CD14-positive monocyte (primary cell): Measurements from ENCODE around the gene GSE1. TPM values are rescaled to one million over a fixed set of nuclear protein-coding genes. Genes with fewer than 3 reads are reported as not detected.

Experiments
- DNase-seq, 3 donors: peaks; one replicate each; pipeline ENCODE4 v3.0.0-alpha.2; 2011 to 2022
- H2AFZ ChIP-seq: 2 replicates; pipeline ENCODE4 v1.6.0; 2012; ENCODE audit warnings: mild to moderate bottlenecking, low read depth, low read length, inconsistent platforms; ENCODE audit not compliant: insufficient read depth, poor library complexity, severe bottlenecking
- H3K27ac ChIP-seq, 2 donors: 1 replicate in 1 of 2; 2 replicates in 1 of 2; pipeline ENCODE4 v1.5.1; 2012 to 2013; ENCODE audit warnings: low read length in 2 of 2, control low read depth in 1 of 2, inconsistent platforms in 1 of 2, low read depth in 1 of 2, mild to moderate bottlenecking in 1 of 2
- H3K27me3 ChIP-seq, 2 donors: one replicate each; pipeline versions ENCODE4 v1.6.0 to v1.6.1; 2011 to 2013; ENCODE audit warnings: low read length in 2 of 2; ENCODE audit not compliant: control insufficient read depth in 2 of 2, insufficient read depth in 2 of 2
- H3K36me3 ChIP-seq, 2 donors: replicated peaks in 1 of 2; 1 replicate in 1 of 2; 2 replicates in 1 of 2; pipeline versions ENCODE4 v1.5.1 to v1.6.1; 2012 to 2013; ENCODE audit warnings: low read length in 2 of 2, control low read depth in 1 of 2, inconsistent platforms in 1 of 2, mild to moderate bottlenecking in 1 of 2; ENCODE audit not compliant: insufficient read depth in 2 of 2, control insufficient read depth in 1 of 2
- H3K4me1 ChIP-seq, 2 donors: 1 replicate in 1 of 2; 2 replicates in 1 of 2; pipeline versions ENCODE4 v1.5.1 to v1.6.1; 2012 to 2013; ENCODE audit warnings: low read length in 2 of 2, control low read depth in 1 of 2, inconsistent platforms in 1 of 2, mild to moderate bottlenecking in 1 of 2, moderate library complexity in 1 of 2; ENCODE audit not compliant: insufficient read depth in 2 of 2, control insufficient read depth in 1 of 2
- H3K4me2 ChIP-seq: replicated peaks from 2 replicates; pipeline ENCODE3; 2012; ENCODE audit warnings: low read length, moderate library complexity, mild to moderate bottlenecking; ENCODE audit not compliant: poor library complexity, severe bottlenecking; ENCODE audit errors: extremely low read depth
- H3K4me3 ChIP-seq, 3 experiments: fragments of 200-600 bp in 1 of 3; sonication (generic) in 1 of 3; replicated peaks in 1 of 3; 1 replicate in 2 of 3; 2 replicates in 1 of 3; pipeline ENCODE4 v1.5.1; 2011 to 2013; ENCODE audit warnings: low read length in 3 of 3, mild to moderate bottlenecking in 3 of 3, control low read depth in 2 of 3, low read depth in 2 of 3, inconsistent platforms in 1 of 3, moderate library complexity in 1 of 3
- H3K79me2 ChIP-seq: 2 replicates; pipeline ENCODE4 v1.6.0; 2012; ENCODE audit warnings: mild to moderate bottlenecking, control low read depth, inconsistent platforms, low read length, moderate library complexity; ENCODE audit not compliant: insufficient read depth
- H3K9ac ChIP-seq: 2 replicates; pipeline ENCODE4 v1.6.0; 2017; ENCODE audit warnings: low read length, mild to moderate bottlenecking; ENCODE audit not compliant: insufficient read depth, poor library complexity, severe bottlenecking
- H3K9me3 ChIP-seq, 2 donors: replicated peaks in 1 of 2; 1 replicate in 1 of 2; 2 replicates in 1 of 2; pipeline versions ENCODE4 v1.5.1 to v1.6.1; 2012 to 2013; ENCODE audit warnings: low read length in 2 of 2, control low read depth in 1 of 2; ENCODE audit not compliant: control insufficient read depth in 1 of 2, insufficient read depth in 1 of 2
- H4K20me1 ChIP-seq: 2 replicates; pipeline ENCODE4 v1.6.0; 2012; ENCODE audit warnings: mild to moderate bottlenecking, low read length, control low read depth, moderate library complexity; ENCODE audit not compliant: insufficient read depth
- H3K27ac Mint-ChIP-seq, 7 donors: one replicate each; pipeline ENCODE4 v1.8.0; 2020; ENCODE audit warnings: mild to moderate bottlenecking in 7 of 7, mixed read lengths in 7 of 7, moderate library complexity in 6 of 7, inconsistent platforms in 2 of 7
- H3K27me3 Mint-ChIP-seq, 3 donors: one replicate each; pipeline ENCODE4 v1.8.0; 2021 to 2022; ENCODE audit warnings: low read depth in 3 of 3, mild to moderate bottlenecking in 3 of 3, mixed read lengths in 3 of 3, moderate library complexity in 3 of 3, inconsistent platforms in 1 of 3
- H3K36me3 Mint-ChIP-seq, 2 donors: one replicate each; pipeline ENCODE4 v1.8.0; 2020; ENCODE audit warnings: mixed read lengths in 2 of 2, inconsistent platforms in 1 of 2, mild to moderate bottlenecking in 1 of 2
- H3K4me1 Mint-ChIP-seq: one replicate; pipeline ENCODE4 v1.8.0; 2020; ENCODE audit warnings: mild to moderate bottlenecking, mixed read lengths
- H3K4me3 Mint-ChIP-seq, 2 donors: one replicate each; pipeline ENCODE4 v1.8.0; 2020; ENCODE audit warnings: mild to moderate bottlenecking in 2 of 2, mixed read lengths in 2 of 2, moderate library complexity in 1 of 2
- H3K9me3 Mint-ChIP-seq, 7 donors: one replicate each; pipeline ENCODE4 v1.8.0; 2020 to 2022; ENCODE audit warnings: mixed read lengths in 7 of 7, mild to moderate bottlenecking in 6 of 7, moderate library complexity in 6 of 7, inconsistent platforms in 2 of 7
- WGBS: methylation state at CpG from one replicate; pipeline ENCODE4 v1.1.5; 2013; ENCODE audit warnings: missing lambda C conversion rate; ENCODE audit not compliant: insufficient coverage; 5-methylcytosine and 5-hydroxymethylcytosine counted together
- intact Hi-C, 2 donors: fragments of 100-400 bp; cut with micrococcal nuclease; formaldehyde crosslinking; loops; one replicate each; pipeline versions ENCODE4 v1.15.0 to v1.15.1; 2023
- polyA plus RNA-seq, 3 donors: library from polyadenylated mRNA; depleted of rRNA in 1 of 3; unstranded in 2 of 3; stranded (reverse) in 1 of 3; fragments of 300-500 nt in 2 of 3; fragments of >200 nt in 1 of 3; fragmentation: Illumina TruSeq in 2 of 3; gene quantifications; 1 replicate in 2 of 3; 2 replicates in 1 of 3; pipeline ENCODE4 v1.2.3, GENCODE V29; 2012 to 2021
- TF ChIP-seq, protein P1 (sequence below): fragments of 200-600 bp; IDR thresholded peaks from one replicate; pipeline ENCODE4 v1.8.0; 2022; ENCODE audit warnings: antibody characterized with exemption, mild to moderate bottlenecking

The GSE1 gene
- polyA plus RNA-seq, 3 donors, result 0.67 to 38.9 (median 0.86) TPM

DNA sequence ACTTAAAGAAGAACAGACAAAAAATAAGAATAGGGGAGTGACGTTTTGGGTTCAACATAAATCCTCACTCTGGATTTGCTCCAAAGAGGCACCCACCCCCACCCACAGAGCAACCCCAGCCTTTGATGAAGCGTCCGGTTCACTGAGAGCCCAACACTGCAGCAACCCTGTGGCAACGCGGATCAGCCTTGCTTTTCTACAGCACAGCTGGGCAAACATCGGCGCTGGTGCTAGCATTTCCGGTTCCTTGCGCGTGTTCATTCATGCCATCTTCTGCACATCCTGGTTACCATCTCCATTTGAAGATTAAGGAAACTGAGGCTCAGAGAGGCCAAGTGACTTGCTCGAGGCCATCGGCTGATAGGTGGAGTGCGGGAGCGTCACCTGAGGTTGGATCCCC, 84.3 kb downstream of the GSE1 start:
- Histone ChIP-seq H3K27me3 (peaks cover 0 to 4% of the 10 kb centered on the region in 2 donors), H3K27ac (no peak overlapping the region), H2AFZ (no peak overlapping the region), H3K36me3 (no peaks in the 10 kb centered on the region), H3K4me1 (no peaks in the 10 kb centered on the region), H3K4me3 (no peak overlapping the region), H3K9me3 (peaks cover 0 to 3% of the 10 kb centered on the region in 2 donors), H3K79me2 (no peaks in the 10 kb centered on the region), H3K9ac (no peak overlapping the region), H3K4me2 (no peak overlapping the region), H4K20me1 (no peaks in the 10 kb centered on the region)
- intact Hi-C loops, result no loop called here
- peaks cover 11% of the 10 kb centered on the region for H3K4me1 Mint-ChIP-seq
- no peak for DNase-seq
- TF ChIP-seq, protein P1, sequence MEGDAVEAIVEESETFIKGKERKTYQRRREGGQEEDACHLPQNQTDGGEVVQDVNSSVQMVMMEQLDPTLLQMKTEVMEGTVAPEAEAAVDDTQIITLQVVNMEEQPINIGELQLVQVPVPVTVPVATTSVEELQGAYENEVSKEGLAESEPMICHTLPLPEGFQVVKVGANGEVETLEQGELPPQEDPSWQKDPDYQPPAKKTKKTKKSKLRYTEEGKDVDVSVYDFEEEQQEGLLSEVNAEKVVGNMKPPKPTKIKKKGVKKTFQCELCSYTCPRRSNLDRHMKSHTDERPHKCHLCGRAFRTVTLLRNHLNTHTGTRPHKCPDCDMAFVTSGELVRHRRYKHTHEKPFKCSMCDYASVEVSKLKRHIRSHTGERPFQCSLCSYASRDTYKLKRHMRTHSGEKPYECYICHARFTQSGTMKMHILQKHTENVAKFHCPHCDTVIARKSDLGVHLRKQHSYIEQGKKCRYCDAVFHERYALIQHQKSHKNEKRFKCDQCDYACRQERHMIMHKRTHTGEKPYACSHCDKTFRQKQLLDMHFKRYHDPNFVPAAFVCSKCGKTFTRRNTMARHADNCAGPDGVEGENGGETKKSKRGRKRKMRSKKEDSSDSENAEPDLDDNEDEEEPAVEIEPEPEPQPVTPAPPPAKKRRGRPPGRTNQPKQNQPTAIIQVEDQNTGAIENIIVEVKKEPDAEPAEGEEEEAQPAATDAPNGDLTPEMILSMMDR, result no peak
- WGBS, result 87% methylated on average over 9 of the region's 14 CpGs
- H3K9me3 Mint-ChIP-seq, result peaks cover 0 to 9% (median 3%) of the 10 kb centered on the region in 7 donors
- H3K27ac Mint-ChIP-seq, result no peak overlapping the region
- H3K4me3 Mint-ChIP-seq, result peak overlapping the region in 1 of 2 donors; percentile 47
- peaks cover 3% of the 10 kb centered on the region in 2 donors for H3K36me3 Mint-ChIP-seq
- peaks cover 8 to 18% (median 10%) of the 10 kb centered on the region in 3 donors for H3K27me3 Mint-ChIP-seq

DNA sequence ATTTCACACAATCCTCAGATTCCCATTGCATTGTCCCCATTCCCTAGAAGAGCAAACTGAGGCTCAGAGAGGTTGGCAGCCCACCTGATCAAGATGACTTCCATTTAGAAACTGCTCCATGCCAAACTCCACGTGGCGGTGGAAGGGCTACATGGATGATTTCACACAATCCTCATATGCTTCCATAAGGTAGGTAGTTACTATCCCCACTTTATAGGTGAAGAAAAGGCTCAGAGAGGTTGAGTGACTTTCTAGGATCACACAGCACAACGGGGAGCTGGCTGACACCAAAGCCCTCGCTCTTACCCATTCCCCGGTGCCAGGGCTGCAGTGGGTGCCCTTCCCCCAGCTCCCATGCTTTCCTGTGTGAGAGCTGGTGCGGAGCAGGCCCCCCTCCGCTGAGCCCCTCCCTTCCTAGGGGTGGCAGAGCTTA, 85.4 kb downstream of the GSE1 start:
- peaks cover 12% of the 10 kb centered on the region for H3K4me1 Mint-ChIP-seq
- Histone ChIP-seq H4K20me1 (no peaks in the 10 kb centered on the region), H3K36me3 (no peaks in the 10 kb centered on the region), H3K4me2 (no peak overlapping the region), H3K9me3 (peaks cover 0 to 3% of the 10 kb centered on the region in 2 donors), H3K79me2 (no peaks in the 10 kb centered on the region), H3K4me3 (no peak overlapping the region), H3K9ac (no peak overlapping the region), H2AFZ (no peak overlapping the region), H3K27ac (no peak overlapping the region), H3K4me1 (no peaks in the 10 kb centered on the region), H3K27me3 (peaks cover 0 to 4% of the 10 kb centered on the region in 2 donors)
- peaks cover 3% of the 10 kb centered on the region in 2 donors for H3K36me3 Mint-ChIP-seq
- no peak overlapping the region for H3K27ac Mint-ChIP-seq
- peaks cover 6 to 15% (median 10%) of the 10 kb centered on the region in 3 donors for H3K27me3 Mint-ChIP-seq
- WGBS, result 83% methylated on average over 2 of the region's 7 CpGs
- H3K9me3 Mint-ChIP-seq, result peaks cover 0 to 9% (median 3%) of the 10 kb centered on the region in 7 donors
- intact Hi-C loops, result no loop called here
- DNase-seq, result no peak
- H3K4me3 Mint-ChIP-seq, result peak overlapping the region in 1 of 2 donors; percentile 10
- TF ChIP-seq, protein P1, result no peak
